ENCODE results near the gene KLHL17.
A peak's percentile ranks its signal among the peaks of the same experiment; 100 is the strongest.

Gene KLHL17

DNA sequence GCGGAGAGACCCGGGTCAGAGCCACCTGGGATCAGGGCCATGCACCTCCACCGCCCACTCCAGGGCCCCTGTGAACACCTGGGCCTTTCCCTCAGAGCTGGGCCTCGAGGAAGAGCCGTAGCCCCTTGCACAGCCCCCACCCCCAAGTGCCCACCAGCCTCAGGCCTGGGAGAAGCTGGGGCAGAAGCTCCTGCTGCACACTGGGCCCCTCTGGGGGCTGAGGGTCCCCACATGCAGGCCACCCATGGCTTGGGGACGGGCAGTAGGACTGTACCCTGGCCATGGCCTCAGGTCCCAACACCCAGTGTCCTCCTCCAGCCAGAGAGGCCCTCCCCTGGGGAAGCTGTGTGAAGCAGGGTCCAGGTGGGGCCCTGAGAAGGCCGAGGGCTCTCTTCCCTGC is 7.8 kb upstream of the KLHL17 start:
- no peak for DNase-seq

DNA sequence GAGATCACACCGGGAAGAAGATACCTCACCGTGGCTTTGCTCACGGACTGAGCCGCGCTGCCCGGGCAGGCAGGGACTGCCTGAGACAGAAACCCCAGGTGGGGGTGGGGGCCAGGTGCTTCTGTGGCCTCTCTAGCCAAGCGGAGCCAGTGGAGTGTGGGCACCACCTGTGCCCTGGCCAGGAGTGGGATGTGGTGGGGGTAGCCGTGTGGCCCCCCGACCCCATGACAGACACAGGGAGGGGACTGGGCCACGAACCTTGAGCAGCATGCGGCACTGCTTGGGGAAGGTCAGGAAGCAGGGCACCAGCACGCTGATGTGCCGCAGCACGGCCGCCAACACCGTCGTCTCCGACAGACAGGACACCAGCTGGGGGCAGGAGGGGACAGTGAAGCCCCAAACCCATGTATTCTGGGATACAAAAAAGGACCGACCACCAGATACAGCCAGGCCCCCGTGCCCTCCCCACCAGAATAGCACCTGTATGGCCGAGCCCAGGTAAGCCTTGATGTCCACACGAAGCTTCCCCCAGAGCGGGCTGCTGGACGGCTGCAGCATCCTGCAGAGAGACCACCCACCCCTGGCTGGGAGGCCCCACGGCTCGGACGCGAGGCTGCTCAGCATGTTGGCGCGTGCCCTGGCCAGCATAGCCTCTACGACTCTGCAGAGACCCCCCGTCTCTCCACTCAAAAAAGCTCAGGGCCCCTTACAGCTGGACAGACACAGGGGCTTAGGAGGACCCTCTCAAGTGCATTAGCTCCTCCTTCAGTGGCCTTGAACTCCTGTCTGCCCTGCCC is 6.7 kb upstream of the KLHL17 start:
- DNase-seq, result no peak

- DNase-seq, result no peak
These were observed 5.5 kb upstream of the KLHL17 start for GRCh38 chr1:954927-955326.

DNA sequence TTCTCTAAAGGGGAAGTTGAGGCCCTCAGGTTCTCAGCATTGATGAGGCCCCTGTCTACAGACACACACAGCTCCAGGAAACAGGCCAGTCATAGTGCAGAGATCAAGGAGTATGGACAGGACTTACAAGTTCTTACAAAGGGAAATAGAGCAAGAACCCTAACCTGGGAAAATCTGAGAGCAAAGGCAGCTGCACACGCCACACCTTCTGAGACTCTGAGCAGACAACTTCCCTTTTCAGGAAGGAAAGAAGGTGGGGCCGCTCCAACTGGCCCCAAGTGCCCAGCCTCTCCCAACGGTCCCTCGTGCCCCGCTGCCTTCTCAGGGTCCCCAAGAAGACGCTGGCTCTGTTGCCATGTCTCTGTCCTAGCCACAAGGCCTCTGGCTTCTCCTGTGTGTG is 4.9 kb upstream of the KLHL17 start:
- no peak for DNase-seq

GRCh38 chr1:956636-957035 is 3.7 kb upstream of the KLHL17 start:
- DNase-seq, result no peak

GRCh38 chr1:958823-959730 is 1.3 kb upstream of the KLHL17 start, which contains the start of gene NOC2L:
Gene NOC2L, minus strand, starts transcription at chr1:959256. Its CDS starts 16 bp downstream, at chr1:959240.
- peak; percentile 95 to 98 for DNase-seq

GRCh38 chr1:959731-960362 is 537 bp upstream of the KLHL17 start:
- peak in 1 of 2 donors; percentile 18 for DNase-seq

GRCh38 chr1:961132-961669 is 817 bp downstream of the KLHL17 start:
- no peak for DNase-seq

DNA sequence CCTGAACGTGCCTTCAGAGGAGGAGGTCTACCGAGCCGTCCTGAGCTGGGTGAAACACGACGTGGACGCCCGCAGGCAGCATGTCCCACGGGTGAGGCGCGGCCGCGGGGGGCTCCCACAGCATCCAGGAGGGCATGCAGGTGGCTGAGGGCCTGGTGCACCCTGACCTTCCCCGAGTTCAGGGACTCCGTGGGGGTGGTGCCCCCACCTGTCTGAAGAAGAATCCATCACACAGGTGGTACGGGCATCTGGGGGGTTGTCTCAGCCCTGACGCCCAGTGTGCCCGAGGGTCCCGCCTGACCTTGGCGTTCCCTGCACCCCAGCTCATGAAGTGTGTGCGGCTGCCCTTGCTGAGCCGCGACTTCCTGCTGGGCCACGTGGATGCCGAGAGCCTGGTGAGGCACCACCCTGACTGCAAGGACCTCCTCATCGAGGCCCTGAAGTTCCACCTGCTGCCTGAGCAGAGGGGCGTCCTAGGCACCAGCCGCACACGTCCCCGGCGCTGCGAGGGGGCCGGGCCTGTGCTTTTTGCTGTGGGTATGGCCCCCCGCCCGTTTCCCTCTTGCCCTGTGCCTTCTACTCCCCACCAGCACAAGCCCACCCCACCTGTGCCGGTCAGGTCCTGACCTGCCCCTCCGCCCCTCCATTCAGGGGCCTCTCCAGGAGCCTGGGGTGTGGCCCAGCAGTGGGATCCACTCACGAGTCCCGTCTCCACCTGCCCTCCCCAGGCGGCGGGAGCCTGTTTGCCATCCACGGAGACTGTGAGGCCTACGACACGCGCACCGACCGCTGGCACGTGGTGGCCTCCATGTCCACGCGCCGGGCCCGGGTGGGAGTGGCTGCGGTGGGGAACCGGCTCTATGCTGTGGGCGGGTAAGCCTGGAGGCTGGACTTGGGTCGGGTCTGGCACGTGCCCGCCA is 2.3 kb downstream of the KLHL17 start:
- no peak for DNase-seq

DNA sequence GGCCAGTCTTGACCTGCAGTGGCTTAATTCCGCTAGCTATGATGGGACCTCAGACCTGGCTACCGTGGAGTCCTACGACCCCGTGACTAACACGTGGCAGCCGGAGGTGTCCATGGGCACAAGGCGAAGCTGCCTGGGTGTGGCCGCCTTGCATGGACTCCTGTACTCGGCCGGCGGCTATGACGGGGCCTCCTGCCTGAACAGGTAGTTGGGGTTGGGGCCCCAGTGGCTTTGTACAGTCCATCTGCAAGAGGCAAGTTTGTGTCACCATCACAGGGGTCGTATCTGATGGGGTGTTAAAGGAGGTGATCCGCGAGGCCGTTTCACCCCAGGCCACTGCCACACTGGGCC is 2.9 kb downstream of the KLHL17 start:
- no peak for DNase-seq

- DNase-seq, result no peak
These were observed 3.6 kb downstream of the KLHL17 start for GRCh38 chr1:963746-964525.

DNA sequence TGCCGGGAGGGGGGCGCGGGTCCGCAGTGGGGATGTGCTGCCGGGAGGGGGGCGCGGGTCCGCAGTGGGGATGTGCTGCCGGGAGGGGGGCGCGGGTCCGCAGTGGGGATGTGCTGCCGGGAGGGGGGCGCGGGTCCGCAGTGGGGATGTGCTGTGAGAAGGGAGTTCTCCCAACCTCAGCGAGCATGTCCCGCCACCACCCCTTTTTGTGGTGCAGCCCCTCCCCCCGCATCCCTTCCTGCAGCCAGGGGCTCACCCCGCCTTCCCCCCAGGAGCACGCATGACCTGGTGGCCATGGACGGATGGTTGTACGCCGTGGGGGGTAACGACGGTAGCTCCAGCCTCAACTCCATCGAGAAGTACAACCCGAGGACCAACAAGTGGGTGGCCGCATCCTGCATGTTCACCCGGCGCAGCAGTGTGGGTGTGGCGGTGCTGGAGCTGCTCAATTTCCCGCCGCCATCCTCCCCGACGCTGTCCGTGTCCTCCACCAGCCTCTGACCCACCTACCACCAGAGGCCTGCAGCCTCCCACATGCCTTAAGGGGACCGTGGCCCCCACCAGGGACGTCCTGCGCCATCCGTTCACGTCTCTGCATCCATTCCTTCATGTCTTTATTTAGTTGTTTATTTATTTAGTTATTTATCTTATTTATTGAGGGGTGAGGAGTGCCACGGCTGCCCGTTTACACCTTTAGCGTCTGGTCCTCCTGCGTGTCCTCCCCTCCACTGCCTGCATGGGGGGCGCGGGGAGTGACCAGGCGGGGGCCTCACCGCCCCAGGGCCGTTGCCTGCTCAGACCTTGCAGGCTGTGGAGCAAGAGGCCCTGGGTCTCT is 4.5 kb downstream of the KLHL17 start:
- no peak for DNase-seq

- no peak for DNase-seq
These were observed 5.2 kb downstream of the KLHL17 start for GRCh38 chr1:965526-966134.

DNA sequence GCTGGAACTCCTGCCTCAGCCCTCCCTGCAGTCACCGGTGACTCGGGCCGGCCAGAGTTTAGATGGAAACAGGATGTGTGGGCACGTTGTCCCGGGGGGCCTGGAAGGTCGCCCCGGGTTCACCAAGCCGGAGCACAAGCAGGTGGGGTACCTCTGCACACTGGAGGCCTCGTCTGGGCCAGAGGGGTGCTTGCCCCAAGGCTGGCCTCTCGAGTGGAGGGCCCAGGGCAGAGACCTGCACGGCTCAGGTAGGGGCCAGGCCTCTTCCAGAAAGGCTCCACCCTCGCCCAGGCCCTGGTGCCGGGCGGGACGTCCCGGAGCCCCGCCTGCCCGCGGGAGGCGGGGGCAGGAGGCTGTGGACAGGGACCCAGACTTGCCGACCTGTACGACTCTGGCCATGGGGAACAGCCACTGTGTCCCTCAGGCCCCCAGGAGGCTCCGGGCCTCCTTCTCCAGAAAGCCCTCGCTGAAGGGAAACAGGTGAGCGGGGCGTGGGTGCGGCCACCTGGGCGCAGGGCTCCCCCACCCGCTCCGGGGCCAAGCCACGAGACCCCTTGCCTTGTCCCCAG is 5.8 kb downstream of the KLHL17 start, which contains the start of gene PLEKHN1:
Gene PLEKHN1, plus strand, starts transcription at position 348 of the 569 bp plus-strand sequence. Its CDS starts 50 bp downstream, at position 398.
- peak in 1 of 2 donors; percentile 28 for DNase-seq

DNA sequence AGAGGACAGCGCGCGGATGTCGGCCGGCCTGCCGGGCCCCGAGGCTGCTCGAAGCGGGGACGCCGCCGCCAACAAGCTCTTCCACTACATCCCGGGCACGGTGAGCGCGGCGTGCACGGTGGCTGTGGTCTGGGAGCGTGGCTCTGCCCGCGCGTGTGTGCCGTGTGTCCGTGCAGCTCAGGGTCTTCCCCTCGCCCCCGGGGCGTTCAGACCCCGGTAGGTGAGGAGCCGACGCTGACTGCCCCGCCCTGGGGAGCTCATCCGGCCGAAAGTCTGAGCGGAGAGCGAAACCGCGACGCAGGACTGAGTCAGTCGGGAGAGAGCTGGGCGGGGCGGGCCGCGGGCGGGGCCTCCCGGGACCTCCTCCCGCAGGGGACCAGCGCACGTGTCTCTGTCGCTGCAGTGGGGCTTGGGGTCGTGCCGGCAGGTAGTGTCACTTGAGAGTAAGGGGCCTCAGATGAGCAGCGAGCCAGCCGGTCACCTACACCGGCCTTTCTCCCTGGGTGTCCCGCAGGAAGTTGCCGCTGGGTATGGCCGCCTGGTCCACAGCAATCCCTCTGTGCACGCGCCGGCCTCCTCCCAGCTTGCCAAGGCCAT is 6.4 kb downstream of the KLHL17 start:
- peak; percentile 56 to 73 for DNase-seq

DNA sequence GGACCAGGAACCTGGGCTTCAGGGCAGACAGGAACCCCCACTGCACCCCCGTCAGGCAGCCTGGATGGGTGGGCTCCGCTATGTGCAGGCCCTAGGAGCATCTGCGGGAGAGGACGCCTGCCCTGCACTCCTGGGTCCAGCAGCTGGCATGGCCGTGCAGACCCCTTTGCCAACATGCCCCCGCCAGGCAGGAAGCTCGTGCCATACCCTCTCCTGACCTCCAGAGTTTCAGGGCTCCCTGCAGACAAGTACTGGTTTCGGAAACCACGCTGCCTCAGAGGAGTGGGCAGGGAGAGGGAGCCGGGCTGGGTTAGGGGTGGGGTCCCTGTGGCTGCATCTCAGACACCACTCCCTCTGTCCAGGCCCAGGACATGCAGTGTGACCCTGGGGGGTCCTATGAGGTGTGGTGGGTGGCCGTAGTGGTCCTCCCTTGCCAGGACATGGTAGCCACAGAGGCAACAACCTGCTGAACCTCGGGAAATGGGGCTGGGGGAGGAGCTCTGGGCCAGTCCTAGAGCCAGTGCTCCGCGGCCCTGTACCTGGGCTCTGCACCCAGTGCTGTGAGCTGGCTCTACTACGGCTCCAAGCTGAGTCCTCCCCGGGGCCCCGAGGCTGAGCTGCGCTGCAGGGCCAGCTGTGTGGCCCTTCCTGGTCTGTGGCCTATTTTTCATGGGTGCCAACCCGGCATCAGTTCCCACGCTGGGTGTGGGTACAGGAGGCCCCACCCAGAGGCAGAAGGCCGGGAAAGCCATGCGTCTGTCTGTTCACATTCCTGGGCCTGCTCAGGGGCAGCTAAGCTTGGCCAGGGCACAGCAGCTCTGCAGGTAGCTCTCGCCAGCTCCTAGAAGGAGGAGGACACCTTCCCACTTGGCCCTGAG is 7.3 kb downstream of the KLHL17 start:
- no peak for DNase-seq

- DNase-seq, result no peak
These were observed 9.0 kb downstream of the KLHL17 start for GRCh38 chr1:969260-969855.

Data from CD4-positive, alpha-beta T cell treated with Interferon alpha-2 for 1 hour (primary cell).